Measurements from ENCODE around the gene CEBPZ.

DNA sequence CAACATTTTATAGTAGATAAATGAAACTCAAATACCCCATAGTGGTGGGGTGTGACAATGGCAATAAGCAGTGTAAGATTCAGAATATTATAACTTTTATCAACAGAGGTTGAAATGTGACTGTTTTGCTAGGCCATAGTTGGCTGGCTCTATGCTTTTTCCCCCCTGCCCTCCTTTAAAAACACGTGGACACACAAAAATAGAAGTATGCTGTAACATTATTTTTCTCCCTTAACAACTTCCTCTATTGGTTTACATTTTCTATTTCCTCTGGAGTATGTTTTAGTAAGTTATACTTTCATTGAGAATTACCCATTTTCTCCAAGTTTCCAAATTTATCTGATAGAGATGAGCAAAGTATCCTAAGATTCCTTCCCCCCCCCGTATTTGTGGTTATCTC lies 31.1 kb upstream of the CEBPZ start:
- TF ChIP-seq, protein P1, sequence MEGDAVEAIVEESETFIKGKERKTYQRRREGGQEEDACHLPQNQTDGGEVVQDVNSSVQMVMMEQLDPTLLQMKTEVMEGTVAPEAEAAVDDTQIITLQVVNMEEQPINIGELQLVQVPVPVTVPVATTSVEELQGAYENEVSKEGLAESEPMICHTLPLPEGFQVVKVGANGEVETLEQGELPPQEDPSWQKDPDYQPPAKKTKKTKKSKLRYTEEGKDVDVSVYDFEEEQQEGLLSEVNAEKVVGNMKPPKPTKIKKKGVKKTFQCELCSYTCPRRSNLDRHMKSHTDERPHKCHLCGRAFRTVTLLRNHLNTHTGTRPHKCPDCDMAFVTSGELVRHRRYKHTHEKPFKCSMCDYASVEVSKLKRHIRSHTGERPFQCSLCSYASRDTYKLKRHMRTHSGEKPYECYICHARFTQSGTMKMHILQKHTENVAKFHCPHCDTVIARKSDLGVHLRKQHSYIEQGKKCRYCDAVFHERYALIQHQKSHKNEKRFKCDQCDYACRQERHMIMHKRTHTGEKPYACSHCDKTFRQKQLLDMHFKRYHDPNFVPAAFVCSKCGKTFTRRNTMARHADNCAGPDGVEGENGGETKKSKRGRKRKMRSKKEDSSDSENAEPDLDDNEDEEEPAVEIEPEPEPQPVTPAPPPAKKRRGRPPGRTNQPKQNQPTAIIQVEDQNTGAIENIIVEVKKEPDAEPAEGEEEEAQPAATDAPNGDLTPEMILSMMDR (IDR thresholded peaks at IDR 0.05; ENCODE audit: insufficient read depth, low read length): no peak
- no peak for TF ChIP-seq GABPA (IDR thresholded peaks at IDR 0.05; ENCODE audit: low read depth)
- TF ChIP-seq, protein P2, sequence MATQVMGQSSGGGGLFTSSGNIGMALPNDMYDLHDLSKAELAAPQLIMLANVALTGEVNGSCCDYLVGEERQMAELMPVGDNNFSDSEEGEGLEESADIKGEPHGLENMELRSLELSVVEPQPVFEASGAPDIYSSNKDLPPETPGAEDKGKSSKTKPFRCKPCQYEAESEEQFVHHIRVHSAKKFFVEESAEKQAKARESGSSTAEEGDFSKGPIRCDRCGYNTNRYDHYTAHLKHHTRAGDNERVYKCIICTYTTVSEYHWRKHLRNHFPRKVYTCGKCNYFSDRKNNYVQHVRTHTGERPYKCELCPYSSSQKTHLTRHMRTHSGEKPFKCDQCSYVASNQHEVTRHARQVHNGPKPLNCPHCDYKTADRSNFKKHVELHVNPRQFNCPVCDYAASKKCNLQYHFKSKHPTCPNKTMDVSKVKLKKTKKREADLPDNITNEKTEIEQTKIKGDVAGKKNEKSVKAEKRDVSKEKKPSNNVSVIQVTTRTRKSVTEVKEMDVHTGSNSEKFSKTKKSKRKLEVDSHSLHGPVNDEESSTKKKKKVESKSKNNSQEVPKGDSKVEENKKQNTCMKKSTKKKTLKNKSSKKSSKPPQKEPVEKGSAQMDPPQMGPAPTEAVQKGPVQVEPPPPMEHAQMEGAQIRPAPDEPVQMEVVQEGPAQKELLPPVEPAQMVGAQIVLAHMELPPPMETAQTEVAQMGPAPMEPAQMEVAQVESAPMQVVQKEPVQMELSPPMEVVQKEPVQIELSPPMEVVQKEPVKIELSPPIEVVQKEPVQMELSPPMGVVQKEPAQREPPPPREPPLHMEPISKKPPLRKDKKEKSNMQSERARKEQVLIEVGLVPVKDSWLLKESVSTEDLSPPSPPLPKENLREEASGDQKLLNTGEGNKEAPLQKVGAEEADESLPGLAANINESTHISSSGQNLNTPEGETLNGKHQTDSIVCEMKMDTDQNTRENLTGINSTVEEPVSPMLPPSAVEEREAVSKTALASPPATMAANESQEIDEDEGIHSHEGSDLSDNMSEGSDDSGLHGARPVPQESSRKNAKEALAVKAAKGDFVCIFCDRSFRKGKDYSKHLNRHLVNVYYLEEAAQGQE (IDR thresholded peaks at IDR 0.05; ENCODE audit: insufficient replicate concordance, low read depth): no peak
